ENCODE data around the gene BCAT1. TPM values are rescaled to one million over a fixed set of nuclear protein-coding genes. Genes with fewer than 3 reads are reported as not detected.

BCAT1 gene, protein sequence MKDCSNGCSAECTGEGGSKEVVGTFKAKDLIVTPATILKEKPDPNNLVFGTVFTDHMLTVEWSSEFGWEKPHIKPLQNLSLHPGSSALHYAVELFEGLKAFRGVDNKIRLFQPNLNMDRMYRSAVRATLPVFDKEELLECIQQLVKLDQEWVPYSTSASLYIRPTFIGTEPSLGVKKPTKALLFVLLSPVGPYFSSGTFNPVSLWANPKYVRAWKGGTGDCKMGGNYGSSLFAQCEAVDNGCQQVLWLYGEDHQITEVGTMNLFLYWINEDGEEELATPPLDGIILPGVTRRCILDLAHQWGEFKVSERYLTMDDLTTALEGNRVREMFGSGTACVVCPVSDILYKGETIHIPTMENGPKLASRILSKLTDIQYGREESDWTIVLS
- total RNA-seq = 379 and 407 TPM in 2 replicates

DNA sequence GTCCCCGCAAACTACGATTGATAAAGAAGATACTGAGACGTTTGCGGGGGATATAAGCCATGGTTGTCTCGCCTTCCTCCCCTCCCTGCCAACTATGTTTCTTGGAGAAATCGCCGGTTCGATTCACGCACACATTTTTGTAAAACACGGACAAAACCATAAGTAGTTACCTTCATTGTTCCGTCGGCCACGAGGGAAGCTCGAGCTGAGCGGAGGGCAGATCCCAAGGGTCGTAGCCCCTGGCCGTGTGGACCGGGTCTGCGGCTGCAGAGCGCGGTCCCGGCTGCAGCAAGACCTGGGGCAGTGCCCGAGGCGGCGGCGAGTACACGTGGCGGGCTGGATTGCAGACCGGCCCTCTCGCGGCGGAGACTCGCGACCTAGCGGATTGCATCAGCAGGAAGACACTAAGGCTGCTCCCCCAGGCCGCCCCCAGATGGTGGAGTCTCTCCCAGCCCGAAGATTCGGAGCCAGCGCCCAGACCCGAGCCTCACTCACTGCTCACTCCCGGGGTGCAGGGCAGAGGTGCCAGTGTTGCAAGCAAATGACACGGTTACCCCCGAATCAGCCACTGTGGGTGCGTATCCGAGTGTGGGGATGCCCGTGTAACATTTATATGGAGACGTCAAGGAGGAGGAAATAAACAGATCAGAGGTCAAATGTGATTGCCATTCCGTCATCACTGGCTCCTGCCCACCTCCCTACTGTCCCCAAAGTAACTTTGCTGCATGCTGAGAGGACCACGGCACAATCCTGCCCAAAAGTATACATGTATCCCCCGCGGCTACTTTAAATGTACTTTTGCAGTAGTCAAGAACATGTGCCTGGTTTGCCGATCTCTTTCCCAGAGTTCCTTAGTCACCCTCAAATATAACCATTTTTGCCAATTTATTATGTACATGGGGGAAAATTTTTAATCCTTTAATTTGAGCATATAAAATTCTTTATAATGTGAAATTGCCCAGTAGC is at the start of gene BCAT1:
BCAT1 (minus strand) TSS at position 345 of the 966 bp plus-strand sequence; CDS start at position 176, 169 bp downstream.

Other genes starting within 250 kb of the BCAT1 start
- gene DNAI7, start 246.1 kb upstream of the BCAT1 start, total RNA-seq = 0.09 TPM in 1 of 2 replicates, not detected in the other
- 17.1 and 19.9 TPM in 2 replicates for gene ETFRF1, start 246.1 kb upstream of the BCAT1 start, total RNA-seq

Measured in smooth muscle cell of the umbilical artery (primary cell).